Keratinocyte (primary cell): ENCODE measurements around the gene FAM118B. TPM values are rescaled to one million over a fixed set of nuclear protein-coding genes. Genes with fewer than 3 reads are reported as not detected.

Experiments
- DNase-seq: peaks from one replicate; pipeline ENCODE4 v3.0.0-alpha.2; 2011; ENCODE audit warnings: low read depth, missing footprints, low spot score
- FAIRE-seq: peaks from 2 replicates; lab custom pipeline; 2011; peaks lifted over from hg19 to GRCh38; lab: Jason Lieb, UNC
- H2AFZ ChIP-seq: 2 replicates; pipeline ENCODE4 v1.6.0; 2012; ENCODE audit warnings: low read length, control low read depth, inconsistent platforms; ENCODE audit not compliant: control insufficient read depth
- H3K27ac ChIP-seq: 2 replicates; pipeline ENCODE4 v1.5.1; 2011; ENCODE audit warnings: low read length; ENCODE audit not compliant: control insufficient read depth, insufficient read depth
- H3K27me3 ChIP-seq: 3 replicates; pipeline ENCODE4 v1.6.0; 2011; ENCODE audit warnings: low read length; ENCODE audit not compliant: control insufficient read depth, insufficient read depth; ENCODE audit errors: extremely low read depth
- H3K36me3 ChIP-seq, 2 experiments: 2 replicates in 1 of 2; 3 replicates in 1 of 2; pipeline ENCODE4 v1.5.1; 2011; ENCODE audit warnings: low read length in 2 of 2, mild to moderate bottlenecking in 1 of 2; ENCODE audit not compliant: control insufficient read depth in 2 of 2, insufficient read depth in 2 of 2; ENCODE audit errors: extremely low read depth in 1 of 2
- H3K4me1 ChIP-seq: 3 replicates; pipeline ENCODE4 v1.5.1; 2011; ENCODE audit warnings: low read length; ENCODE audit not compliant: control insufficient read depth, insufficient read depth; ENCODE audit errors: extremely low read depth
- H3K4me2 ChIP-seq: 3 replicates; pipeline ENCODE4 v1.6.0; 2011; ENCODE audit warnings: low read depth, low read length; ENCODE audit not compliant: control insufficient read depth, insufficient read depth; ENCODE audit errors: extremely low read depth
- H3K4me3 ChIP-seq, 3 experiments: fragments of 200-600 bp in 1 of 3; sonication (generic) in 1 of 3; 2 replicates in 2 of 3; 3 replicates in 1 of 3; pipeline ENCODE4 v1.5.1; 2011 to 2016; ENCODE audit warnings: low read length in 3 of 3, mild to moderate bottlenecking in 3 of 3, control low read depth in 2 of 3, inconsistent platforms in 1 of 3, low read depth in 1 of 3, mixed read lengths in 1 of 3, mixed run types in 1 of 3, moderate library complexity in 1 of 3; ENCODE audit not compliant: control insufficient read depth in 2 of 3, insufficient read depth in 2 of 3; ENCODE audit errors: extremely low read depth in 1 of 3
- H3K79me2 ChIP-seq: 2 replicates; pipeline ENCODE4 v1.6.0; 2012; ENCODE audit warnings: low read length; ENCODE audit not compliant: control insufficient read depth, insufficient read depth
- H3K9ac ChIP-seq: 3 replicates; pipeline ENCODE4 v1.6.0; 2011; ENCODE audit warnings: low read length; ENCODE audit not compliant: control insufficient read depth, insufficient read depth; ENCODE audit errors: extremely low read depth
- H3K9me1 ChIP-seq: 3 replicates; pipeline ENCODE4 v1.6.0; 2011; ENCODE audit warnings: low read length; ENCODE audit not compliant: control insufficient read depth, insufficient read depth; ENCODE audit errors: extremely low read depth
- H3K9me3 ChIP-seq: 2 replicates; pipeline ENCODE4 v1.5.1; 2012; ENCODE audit warnings: low read depth, low read length; ENCODE audit not compliant: control insufficient read depth
- H4K20me1 ChIP-seq: 3 replicates; pipeline ENCODE4 v1.6.0; 2011; ENCODE audit warnings: low read length; ENCODE audit not compliant: control insufficient read depth, insufficient read depth; ENCODE audit errors: extremely low read depth
- CTCF ChIP-seq, 3 experiments: IDR thresholded peaks in 1 of 3; conservative IDR thresholded peaks in 1 of 3; optimal IDR thresholded peaks in 1 of 3; 2 replicates in 2 of 3; 3 replicates in 1 of 3; pipeline versions ENCODE3 to v1.5.1; 2011; ENCODE audit warnings: low read length in 3 of 3, mild to moderate bottlenecking in 3 of 3, moderate library complexity in 2 of 3, control low read depth in 1 of 3, inconsistent platforms in 1 of 3; ENCODE audit not compliant: insufficient read depth in 2 of 3; ENCODE audit errors: extremely low read depth in 1 of 3
- EZH2 ChIP-seq: IDR thresholded peaks from one replicate; pipeline ENCODE4 v1.6.1; 2012; ENCODE audit warnings: inconsistent platforms, mild to moderate bottlenecking, low read length, moderate library complexity
- dilution Hi-C: fragments of 300-500 bp; cut with MboI; formaldehyde crosslinking; loops from one replicate; pipeline ENCODE4 v1.7.0; 2020; ENCODE audit warnings: low sequenced_read_pairs; ENCODE audit not compliant: extremely low pct_ligation_motif_present
- polyA plus RNA-seq, 5 experiments: library from polyadenylated mRNA; depleted of rRNA in 3 of 5; stranded (reverse) in 3 of 5; stranded (forward) in 1 of 5; unstranded in 1 of 5; fragments of >200 nt; gene quantifications; 1 replicate in 1 of 5; 2 replicates in 3 of 5; 3 replicates in 1 of 5; pipeline versions ENCODE4 v1.2.1 to v1.2.3, GENCODE V29; 2011 to 2012; ENCODE audit warnings: missing spikeins in 2 of 5, low read depth in 1 of 5, low replicate concordance in 1 of 5

FAM118B gene
- polyA plus RNA-seq, 1 donor (not counting 4 experiments of a cell fraction or from before 2014, with no cell fraction given): 32.0 TPM

GRCh38 chr11:126192361-126192760 is 19.2 kb upstream of the FAM118B start:
- DNase-seq: no peak
- Histone ChIP-seq H4K20me1 (no peaks in the 10 kb centered on the region), H3K79me2 (no peaks in the 10 kb centered on the region), H2AFZ (no peak overlapping the region), H3K4me2 (no peak overlapping the region), H3K27ac (no peak overlapping the region), H3K27me3 (no peaks in the 10 kb centered on the region), H3K9ac (no peak overlapping the region), H3K9me3 (no peaks in the 10 kb centered on the region), H3K4me3 (no peak overlapping the region), H3K9me1 (no peaks in the 10 kb centered on the region), H3K4me1 (peaks cover 9% of the 10 kb centered on the region), H3K36me3 (peaks cover 14 to 15% of the 10 kb centered on the region in 2 experiments)
- dilution Hi-C loops: no loop called here
- TF ChIP-seq EZH2 (no peak), CTCF (optimal IDR thresholded peaks at IDR 0.05 in 1 of 3, IDR thresholded peaks at IDR 0.05 in 1 of 3, conservative IDR thresholded peaks at IDR 0.05 in 1 of 3; ENCODE audit: extremely low read depth in 1 of 3, insufficient read depth in 2 of 3, low read length in 3 of 3) (no peak)
- no peak for FAIRE-seq

GRCh38 chr11:126193038-126193478 is 18.5 kb upstream of the FAM118B start:
- Histone ChIP-seq H4K20me1 (no peaks in the 10 kb centered on the region), H3K79me2 (no peaks in the 10 kb centered on the region), H3K27ac (no peak overlapping the region), H3K36me3 (peaks cover 20% of the 10 kb centered on the region in 2 experiments), H3K4me1 (peaks cover 9% of the 10 kb centered on the region), H3K4me3 (no peak overlapping the region), H3K27me3 (no peaks in the 10 kb centered on the region), H3K9me1 (no peaks in the 10 kb centered on the region), H3K9me3 (no peaks in the 10 kb centered on the region), H3K9ac (no peak overlapping the region), H3K4me2 (no peak overlapping the region), H2AFZ (no peak overlapping the region)
- no peak for DNase-seq
- dilution Hi-C loops: no loop called here
- no peak for TF ChIP-seq CTCF (optimal IDR thresholded peaks at IDR 0.05 in 1 of 3, IDR thresholded peaks at IDR 0.05 in 1 of 3, conservative IDR thresholded peaks at IDR 0.05 in 1 of 3; ENCODE audit: extremely low read depth in 1 of 3, insufficient read depth in 2 of 3, low read length in 3 of 3)
- no peak for TF ChIP-seq EZH2
- no peak for FAIRE-seq
